ENCODE results near the gene FEM1A. TPM values are rescaled to one million over a fixed set of nuclear protein-coding genes. Genes with fewer than 3 reads are reported as not detected.

The FEM1A gene
- total RNA-seq, 1 experiment from 2014 or later = 13.4 TPM

GRCh38 chr19:4832776-4833175 is 41.2 kb downstream of the FEM1A start:
- Mint-ChIP-seq H3K36me3 (ENCODE audit: insufficient read depth, unreplicated experiment) (peaks cover 15% of the 10 kb centered on the region), H3K4me1 (ENCODE audit: low read depth, unreplicated experiment) (peaks cover 10% of the 10 kb centered on the region), H3K27me3 (ENCODE audit: insufficient read depth, unreplicated experiment) (no peaks in the 10 kb centered on the region), H3K27ac (ENCODE audit: unreplicated experiment) (no peak overlapping the region), H3K9me3 (ENCODE audit: unreplicated experiment) (no peaks in the 10 kb centered on the region), H3K4me3 (ENCODE audit: unreplicated experiment) (peak overlapping the region; percentile 19)
- H3K4me3 ChIP-seq (ENCODE audit: low read depth, low read length) = no peak overlapping the region
- POLR2A ChIA-PET = no interaction called here
- CTCF ChIA-PET = no interaction called here
- TF ChIP-seq CTCF (IDR thresholded peaks at IDR 0.05; ENCODE audit: insufficient read depth in 1 of 2, low read depth in 1 of 2, low read length in 1 of 2, severe bottlenecking in 1 of 2, unreplicated experiment in 1 of 2) = no peak
- no peaks in the 10 kb centered on the region for H3K36me3 ChIP-seq (ENCODE audit: control insufficient read depth, insufficient read depth, low read length)
- no peaks in the 10 kb centered on the region for H3K9me3 ChIP-seq
- intact Hi-C loops (cut with micrococcal nuclease; ENCODE audit: unreplicated experiment) = no loop called here
- H3K27me3 ChIP-seq (replicated peaks; ENCODE audit: control insufficient read depth, insufficient read depth, low read length) = no peaks in the 10 kb centered on the region
- no TSS peak for BruUV-seq (replicated peaks)
- DNase-seq = no peak
- H3K4me1 ChIP-seq = peaks cover 6% of the 10 kb centered on the region; the same call in 1 of the 2 replicates

- TF ChIP-seq CTCF (IDR thresholded peaks at IDR 0.05; ENCODE audit: insufficient read depth in 1 of 2, low read depth in 1 of 2, low read length in 1 of 2, severe bottlenecking in 1 of 2, unreplicated experiment in 1 of 2) = no peak
- H3K9me3 ChIP-seq = no peaks in the 10 kb centered on the region
- no peaks in the 10 kb centered on the region for H3K4me1 ChIP-seq
- no peaks in the 10 kb centered on the region for H3K27me3 ChIP-seq (replicated peaks; ENCODE audit: control insufficient read depth, insufficient read depth, low read length)
- POLR2A ChIA-PET = no interaction called here
- no peak for DNase-seq
- Mint-ChIP-seq H3K4me3 (ENCODE audit: unreplicated experiment) (no peak overlapping the region), H3K27me3 (ENCODE audit: insufficient read depth, unreplicated experiment) (no peaks in the 10 kb centered on the region), H3K36me3 (ENCODE audit: insufficient read depth, unreplicated experiment) (peaks cover 58% of the 10 kb centered on the region), H3K9me3 (ENCODE audit: unreplicated experiment) (no peaks in the 10 kb centered on the region), H3K27ac (ENCODE audit: unreplicated experiment) (peak overlapping the region; percentile 39), H3K4me1 (ENCODE audit: low read depth, unreplicated experiment) (no peaks in the 10 kb centered on the region)
- H3K36me3 ChIP-seq (ENCODE audit: control insufficient read depth, insufficient read depth, low read length) = no peaks in the 10 kb centered on the region
- no TSS peak for BruUV-seq (replicated peaks)
- intact Hi-C loops (cut with micrococcal nuclease; ENCODE audit: unreplicated experiment) = no loop called here
- H3K4me3 ChIP-seq (ENCODE audit: low read depth, low read length) = no peak overlapping the region
- CTCF ChIA-PET = no interaction called here
Observed at GRCh38 chr19:4839192-4839591, 47.7 kb downstream of the FEM1A start.

- no peaks in the 10 kb centered on the region for H3K27me3 Mint-ChIP-seq (ENCODE audit: insufficient read depth, unreplicated experiment)
- Histone ChIP-seq H3K9me3 (no peaks in the 10 kb centered on the region), H3K27me3 (replicated peaks; ENCODE audit: control insufficient read depth, insufficient read depth, low read length) (no peaks in the 10 kb centered on the region), H3K36me3 (ENCODE audit: control insufficient read depth, insufficient read depth, low read length) (peaks cover 6% of the 10 kb centered on the region; the same call in 1 of the 2 replicates), H3K4me1 (no peaks in the 10 kb centered on the region), H3K4me3 (ENCODE audit: low read depth, low read length) (no peak overlapping the region)
- POLR2A ChIA-PET = no interaction called here
- no TSS peak for BruUV-seq (replicated peaks)
- CTCF ChIA-PET = no interaction called here
- intact Hi-C loops (cut with micrococcal nuclease; ENCODE audit: unreplicated experiment) = no loop called here
- H3K4me1 Mint-ChIP-seq (ENCODE audit: low read depth, unreplicated experiment) = no peaks in the 10 kb centered on the region
- TF ChIP-seq CTCF (IDR thresholded peaks at IDR 0.05; ENCODE audit: insufficient read depth in 1 of 2, low read depth in 1 of 2, low read length in 1 of 2, severe bottlenecking in 1 of 2, unreplicated experiment in 1 of 2) = no peak
- no peak overlapping the region for H3K27ac Mint-ChIP-seq (ENCODE audit: unreplicated experiment)
- no peak overlapping the region for H3K4me3 Mint-ChIP-seq (ENCODE audit: unreplicated experiment)
- DNase-seq = no peak
- peaks cover 58% of the 10 kb centered on the region for H3K36me3 Mint-ChIP-seq (ENCODE audit: insufficient read depth, unreplicated experiment)
- no peaks in the 10 kb centered on the region for H3K9me3 Mint-ChIP-seq (ENCODE audit: unreplicated experiment)
Observed at GRCh38 chr19:4843647-4843965, 52.1 kb downstream of the FEM1A start.
